NCI-H748 (cell line): ENCODE results near the gene RNF144B.
"Not testable (repeated sequence)": the region's sequence is repeated elsewhere in the genome, so short reads cannot be mapped to it uniquely, and the experiment has no call there.

Experiments
- DNase-seq: peaks from one replicate; lab custom pipeline; 2025; ENCODE audit not compliant: unreplicated experiment; lab: John Stamatoyannopoulos, UW

The RNF144B gene

GRCh38 chr6:18406955-18407749, 20.0 kb downstream of the RNF144B start:
- no peak for DNase-seq

GRCh38 chr6:18409602-18410001, 22.5 kb downstream of the RNF144B start:
- DNase-seq: not testable (repeated sequence)

- DNase-seq: no peak
Measured at GRCh38 chr6:18410412-18410811, 23.3 kb downstream of the RNF144B start.

GRCh38 chr6:18412068-18412467, 24.9 kb downstream of the RNF144B start:
- DNase-seq: no peak

- DNase-seq: no peak
Measured at GRCh38 chr6:18412644-18413043, 25.5 kb downstream of the RNF144B start.

- DNase-seq: no peak
Measured at GRCh38 chr6:18413381-18413780, 26.2 kb downstream of the RNF144B start.

- DNase-seq: no peak
Measured at GRCh38 chr6:18414116-18414515, 27.0 kb downstream of the RNF144B start.

GRCh38 chr6:18415207-18415606, 28.1 kb downstream of the RNF144B start:
- DNase-seq: no peak

- DNase-seq: no peak
Measured at GRCh38 chr6:18415671-18416340, 28.7 kb downstream of the RNF144B start.

- DNase-seq: no peak
Measured at GRCh38 chr6:18416341-18416679, 29.2 kb downstream of the RNF144B start.

- DNase-seq: no peak
Measured at GRCh38 chr6:18420328-18420727, 33.2 kb downstream of the RNF144B start.

GRCh38 chr6:18422136-18422535, 35.0 kb downstream of the RNF144B start:
- DNase-seq: no peak

GRCh38 chr6:18423426-18423825, 36.3 kb downstream of the RNF144B start:
- DNase-seq: no peak

GRCh38 chr6:18424201-18424600, 37.1 kb downstream of the RNF144B start:
- DNase-seq: no peak

- peak; percentile 76 for DNase-seq
Measured at GRCh38 chr6:18425218-18425617, 38.1 kb downstream of the RNF144B start.

- DNase-seq: no peak
Measured at GRCh38 chr6:18427296-18427695, 40.1 kb downstream of the RNF144B start.

- DNase-seq: no peak
Measured at GRCh38 chr6:18429655-18430297, 42.6 kb downstream of the RNF144B start.

GRCh38 chr6:18431581-18431980, 44.4 kb downstream of the RNF144B start:
- DNase-seq: no peak

- DNase-seq: no peak
Measured at GRCh38 chr6:18432180-18432579, 45.0 kb downstream of the RNF144B start.

GRCh38 chr6:18432619-18433018, 45.5 kb downstream of the RNF144B start:
- no peak for DNase-seq

GRCh38 chr6:18433059-18433458, 45.9 kb downstream of the RNF144B start:
- no peak for DNase-seq

- no peak for DNase-seq
Measured at GRCh38 chr6:18436341-18436740, 49.2 kb downstream of the RNF144B start.
